MV-4-11 (cell line): ENCODE results near the gene DAPK1.

Experiments
- DNase-seq: peaks from one replicate; lab custom pipeline; 2025; lab: John Stamatoyannopoulos, UW

DAPK1 gene

DNA sequence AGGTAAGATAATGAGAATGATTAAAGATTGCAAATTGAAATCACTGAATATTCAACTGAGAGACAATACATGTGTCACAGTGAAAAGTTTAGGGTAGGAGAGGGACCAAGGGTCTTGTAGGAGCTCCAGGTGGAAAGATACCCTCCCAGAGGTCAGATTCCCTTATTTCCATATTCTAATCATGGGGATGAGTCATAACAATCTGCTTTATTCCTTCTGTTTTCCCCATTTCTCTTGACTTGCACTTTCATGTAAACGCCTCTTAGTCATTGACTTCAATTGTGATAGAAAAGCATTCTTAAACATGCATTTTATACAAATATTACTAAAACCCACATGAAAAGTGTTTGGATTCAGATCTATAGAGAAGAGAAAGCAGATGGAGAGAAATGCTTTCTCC, 147.0 kb downstream of the DAPK1 start:
- no peak for DNase-seq

DNA sequence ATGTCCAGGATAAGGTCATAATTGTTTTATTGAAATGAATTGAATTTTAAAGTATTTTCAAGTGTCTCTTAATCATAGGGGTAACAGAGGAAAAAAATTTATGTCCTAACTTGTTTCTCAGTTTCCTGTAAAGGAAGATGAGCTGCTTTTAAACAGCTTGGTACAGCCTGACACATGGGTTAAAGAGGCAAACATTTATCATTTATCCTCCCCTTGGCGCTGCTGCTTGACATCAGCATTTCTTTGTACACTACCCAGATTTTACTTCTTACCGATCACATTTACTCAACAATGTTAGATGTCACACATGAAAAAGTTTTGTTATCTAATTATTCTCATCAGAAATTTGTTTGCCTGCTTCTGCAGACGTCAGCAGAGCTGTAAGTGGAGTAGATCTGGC, 148.9 kb downstream of the DAPK1 start:
- no peak for DNase-seq

DNA sequence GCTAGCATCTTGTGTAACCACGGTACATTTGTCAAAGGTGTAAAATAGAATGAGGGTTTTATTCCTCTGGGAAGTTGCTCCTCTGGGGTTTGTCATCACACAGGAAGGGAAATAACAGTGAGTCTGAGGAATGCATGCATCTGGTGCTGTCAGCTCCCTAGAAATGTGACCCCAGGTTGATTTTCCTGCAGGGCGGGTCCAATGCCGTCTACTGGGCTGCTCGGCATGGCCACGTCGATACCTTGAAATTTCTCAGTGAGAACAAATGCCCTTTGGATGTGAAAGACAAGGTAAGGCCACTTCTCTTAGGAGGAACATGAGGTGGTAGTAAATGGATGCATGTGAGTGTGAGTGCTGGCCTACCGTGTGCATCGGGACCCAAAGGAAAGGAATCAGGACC, 149.4 kb downstream of the DAPK1 start:
- DNase-seq, result no peak

DNA sequence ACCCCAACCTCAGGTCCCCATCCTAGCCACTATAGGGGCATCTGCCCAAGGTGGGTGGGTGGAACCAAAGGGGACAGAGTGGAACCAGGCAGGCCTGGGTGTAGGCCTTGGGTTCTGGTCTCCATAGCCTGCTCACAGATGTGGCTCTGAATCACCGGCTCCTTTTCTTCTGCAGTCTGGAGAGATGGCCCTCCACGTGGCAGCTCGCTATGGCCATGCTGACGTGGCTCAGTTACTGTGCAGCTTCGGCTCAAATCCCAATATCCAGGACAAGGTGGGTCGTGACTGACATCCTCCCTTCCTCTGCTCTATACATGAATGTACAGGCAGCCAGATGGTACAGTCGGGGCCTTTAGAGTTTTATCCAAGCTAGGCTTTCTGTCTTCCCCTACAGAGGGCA, 150.9 kb downstream of the DAPK1 start:
- no peak for DNase-seq

DNA sequence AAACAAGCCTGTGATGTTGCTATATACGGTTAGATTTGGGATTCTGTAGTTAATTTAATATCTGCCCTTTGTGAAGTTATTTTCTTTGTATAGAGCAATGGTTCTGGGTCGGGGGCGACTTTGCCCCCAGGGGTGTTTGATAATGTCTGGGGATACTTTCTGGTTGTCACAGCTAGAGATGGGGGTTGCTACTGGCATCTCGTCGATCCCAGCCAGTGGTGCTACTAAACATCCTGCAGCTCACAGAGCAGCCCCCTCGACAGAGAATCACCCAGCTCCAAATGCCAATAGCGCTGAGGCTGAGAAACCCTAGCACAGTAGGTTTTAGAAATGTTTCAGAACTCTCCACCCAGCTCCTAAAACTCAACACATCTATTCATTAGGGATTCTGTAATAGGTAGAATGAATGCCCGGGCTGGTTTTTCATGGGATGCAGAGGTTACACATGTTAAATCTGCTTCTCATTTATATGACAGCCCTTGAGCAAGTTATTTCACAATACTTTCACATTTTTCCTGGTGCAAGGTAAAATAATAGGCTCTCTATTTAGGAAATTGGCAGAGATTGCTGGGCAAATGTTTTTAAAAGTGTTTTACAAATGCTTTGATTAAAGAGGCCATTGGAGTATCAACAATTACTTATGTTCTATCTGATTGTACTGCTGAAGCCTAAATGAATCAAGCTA, 153.1 kb downstream of the DAPK1 start:
- DNase-seq, result no peak

DNA sequence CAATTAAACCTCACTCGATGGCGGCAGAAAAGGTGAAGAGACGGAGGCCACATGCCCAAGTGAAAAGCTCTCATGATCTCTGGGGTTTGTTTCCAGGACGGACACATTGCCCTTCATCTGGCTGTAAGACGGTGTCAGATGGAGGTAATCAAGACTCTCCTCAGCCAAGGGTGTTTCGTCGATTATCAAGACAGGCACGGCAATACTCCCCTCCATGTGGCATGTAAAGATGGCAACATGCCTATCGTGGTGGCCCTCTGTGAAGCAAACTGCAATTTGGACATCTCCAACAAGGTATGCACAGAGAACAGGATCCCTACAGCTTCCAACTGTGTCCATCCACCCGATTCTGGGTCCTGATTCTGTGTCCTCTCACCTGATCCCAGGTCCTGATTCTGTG, 153.8 kb downstream of the DAPK1 start:
- no peak for DNase-seq

DNA sequence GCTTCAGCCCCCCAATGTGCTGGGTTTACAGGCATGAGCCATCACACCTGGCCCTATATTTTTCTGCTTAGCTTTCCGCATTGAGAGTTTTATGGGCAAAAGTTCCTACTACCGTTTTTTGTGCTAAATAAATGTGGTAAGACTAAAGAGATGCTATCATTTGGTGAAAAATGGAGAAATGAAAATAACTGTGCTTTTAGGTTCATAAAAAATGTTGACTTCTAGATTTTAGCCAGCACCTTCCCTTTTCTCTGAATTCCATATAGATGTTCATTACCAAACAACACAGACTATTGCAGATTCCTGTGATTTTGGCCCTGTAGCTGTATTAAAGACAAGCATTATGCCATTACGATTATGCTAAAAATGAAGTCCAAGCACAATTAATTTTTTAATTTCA, 156.3 kb downstream of the DAPK1 start:
- peak; percentile 89 for DNase-seq

DNA sequence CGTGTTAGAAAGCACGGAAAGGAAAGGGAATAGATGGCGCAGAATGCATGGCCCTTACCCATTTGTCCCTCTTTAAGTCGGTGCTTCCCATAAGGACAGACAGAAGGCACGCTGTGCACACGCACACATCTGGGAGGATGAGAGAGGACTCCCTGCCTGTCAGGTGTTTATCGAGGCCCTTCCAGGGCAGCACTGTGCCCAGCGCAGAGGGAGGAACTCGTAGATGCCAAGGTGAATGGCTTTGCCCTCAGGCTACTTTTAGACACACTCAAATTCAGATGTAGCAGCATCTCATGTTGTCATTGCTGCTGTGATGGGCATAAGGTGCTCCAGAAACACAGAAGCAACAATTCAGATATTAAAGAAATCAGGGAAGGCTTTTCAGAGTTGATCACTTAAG, 158.1 kb downstream of the DAPK1 start:
- no peak for DNase-seq

DNA sequence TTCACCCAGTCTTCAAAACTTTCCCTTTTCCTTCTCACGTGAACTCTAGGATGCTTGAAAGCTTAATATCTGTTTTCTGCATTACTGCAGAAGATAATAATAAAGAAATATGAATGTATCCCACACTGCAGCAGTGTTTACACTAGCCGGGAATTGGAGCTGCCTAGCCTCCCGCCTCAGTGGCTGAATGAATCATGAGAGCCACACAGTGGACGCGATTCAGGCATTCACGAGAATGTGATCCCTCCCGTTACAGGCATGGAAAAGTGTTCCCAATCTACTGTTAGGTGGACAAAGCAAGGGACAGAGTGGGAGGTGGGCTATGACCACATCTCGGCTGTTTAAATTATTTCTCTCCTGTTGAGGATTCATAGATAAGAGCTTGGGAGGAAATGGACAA, 158.8 kb downstream of the DAPK1 start:
- no peak for DNase-seq

DNA sequence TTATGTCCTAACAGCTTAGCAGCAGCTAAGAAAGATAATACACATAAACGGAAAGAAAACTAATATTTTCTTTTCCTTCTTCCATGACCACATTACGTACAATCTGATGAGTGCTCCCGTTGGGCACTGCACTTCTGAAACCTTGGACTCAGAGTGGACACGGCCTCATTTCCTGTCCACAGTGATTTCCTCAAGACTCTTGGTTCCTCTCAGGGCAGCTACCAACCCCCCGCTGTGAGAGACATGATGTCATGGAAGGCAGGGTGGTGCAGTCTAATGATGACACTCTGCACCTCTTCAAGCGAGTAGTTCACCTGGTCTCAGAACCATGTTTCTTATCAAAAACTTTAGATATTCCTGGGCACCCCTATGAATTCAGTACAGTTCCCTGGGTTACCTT, 159.5 kb downstream of the DAPK1 start:
- DNase-seq, result no peak

DNA sequence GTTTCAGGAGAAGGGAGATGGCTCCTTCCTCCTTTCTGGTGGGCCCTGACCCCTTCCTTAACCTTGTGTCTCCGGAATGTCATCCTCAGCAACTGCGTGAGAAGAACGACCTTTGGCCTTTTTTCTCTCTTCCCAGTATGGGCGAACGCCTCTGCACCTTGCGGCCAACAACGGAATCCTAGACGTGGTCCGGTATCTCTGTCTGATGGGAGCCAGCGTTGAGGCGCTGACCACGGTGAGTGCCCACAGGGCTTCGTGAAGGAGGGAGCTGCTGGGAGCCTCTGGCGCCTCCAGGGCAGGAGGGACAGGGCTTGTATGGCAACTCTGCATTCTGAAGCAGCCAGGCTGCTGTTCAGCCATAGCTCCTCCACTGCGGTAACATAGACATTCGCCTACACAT, 160.2 kb downstream of the DAPK1 start:
- no peak for DNase-seq

DNA sequence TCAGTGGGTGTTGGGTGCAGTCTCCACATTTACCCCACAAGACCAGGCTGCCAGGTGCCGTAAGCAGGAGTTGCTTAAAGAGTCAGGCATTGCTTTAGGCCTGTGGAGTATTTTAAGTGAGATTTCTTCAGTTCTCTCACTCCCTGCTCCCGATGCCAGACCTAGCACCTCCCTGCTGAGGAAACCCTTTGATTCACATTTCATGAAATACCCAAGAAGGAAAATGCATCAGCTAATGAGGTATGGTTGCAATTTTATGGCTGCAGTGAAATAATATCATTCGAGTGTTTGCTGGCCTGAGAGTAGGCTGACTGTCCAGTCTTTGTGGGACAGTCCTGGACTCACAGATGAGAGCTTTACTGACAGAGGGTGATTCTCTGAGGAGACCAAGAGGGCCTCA, 160.8 kb downstream of the DAPK1 start:
- no peak for DNase-seq

DNA sequence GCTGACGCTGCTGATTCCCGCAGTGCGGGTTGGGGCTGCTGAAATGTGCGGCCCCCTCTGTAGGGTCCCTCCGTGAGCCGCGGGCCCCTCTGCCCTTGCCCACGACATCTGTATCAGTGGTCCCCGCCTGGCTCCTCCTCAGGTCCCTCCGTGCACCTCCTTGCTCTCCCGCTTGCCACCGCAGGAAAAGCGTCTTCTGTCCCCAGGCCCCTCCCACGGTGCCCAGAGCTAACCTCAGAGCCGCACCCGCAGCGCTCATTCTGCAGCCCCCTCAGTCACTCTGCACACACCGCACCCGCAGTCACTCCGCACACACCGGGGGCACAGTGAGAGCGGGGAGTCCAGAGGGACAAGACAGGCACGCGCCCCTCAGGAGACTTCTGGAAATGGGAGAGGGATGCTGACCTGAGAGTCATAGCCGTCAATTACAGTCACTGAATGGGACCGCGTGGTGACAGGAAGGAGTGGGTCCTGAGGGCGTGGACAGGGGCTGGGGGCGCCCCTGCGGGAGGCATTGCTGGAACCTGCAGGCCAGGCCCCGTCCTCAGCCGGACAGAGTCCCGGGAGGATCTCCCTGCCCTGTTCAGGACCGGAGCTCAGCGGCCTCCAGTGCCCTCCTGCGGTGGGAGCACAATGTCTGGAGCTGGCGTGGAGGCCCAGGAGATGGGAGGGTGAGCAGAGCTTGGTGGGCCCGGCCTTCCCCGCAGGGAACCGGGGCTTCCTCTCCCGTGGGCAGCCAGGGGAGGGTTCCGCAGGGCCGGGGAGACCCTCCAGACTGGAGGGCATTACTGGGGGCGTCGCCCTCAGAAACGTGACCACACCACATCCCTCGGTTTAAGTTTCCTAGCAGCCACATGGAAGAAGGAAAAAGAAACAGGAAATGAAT, 162.1 kb downstream of the DAPK1 start:
- no peak for DNase-seq

DNA sequence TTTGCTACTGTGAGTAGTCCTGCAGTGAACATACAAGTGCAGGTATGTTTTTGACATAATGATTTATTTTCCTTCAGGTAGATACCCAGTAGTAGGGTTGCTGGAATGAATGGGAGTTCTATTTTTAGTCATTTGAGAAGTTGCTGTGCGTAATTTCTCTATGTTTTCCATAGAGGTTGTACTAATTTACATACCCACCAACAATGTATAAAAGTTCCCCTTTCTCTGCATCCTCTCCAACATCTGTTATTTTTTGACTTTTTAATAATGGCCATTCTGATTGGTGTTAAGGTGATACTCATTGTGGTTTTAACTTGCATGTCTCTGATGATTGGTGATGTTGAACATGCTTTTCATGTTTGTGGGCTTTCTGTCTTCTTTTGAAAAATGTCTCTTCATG, 163.6 kb downstream of the DAPK1 start:
- DNase-seq, result no peak

DNA sequence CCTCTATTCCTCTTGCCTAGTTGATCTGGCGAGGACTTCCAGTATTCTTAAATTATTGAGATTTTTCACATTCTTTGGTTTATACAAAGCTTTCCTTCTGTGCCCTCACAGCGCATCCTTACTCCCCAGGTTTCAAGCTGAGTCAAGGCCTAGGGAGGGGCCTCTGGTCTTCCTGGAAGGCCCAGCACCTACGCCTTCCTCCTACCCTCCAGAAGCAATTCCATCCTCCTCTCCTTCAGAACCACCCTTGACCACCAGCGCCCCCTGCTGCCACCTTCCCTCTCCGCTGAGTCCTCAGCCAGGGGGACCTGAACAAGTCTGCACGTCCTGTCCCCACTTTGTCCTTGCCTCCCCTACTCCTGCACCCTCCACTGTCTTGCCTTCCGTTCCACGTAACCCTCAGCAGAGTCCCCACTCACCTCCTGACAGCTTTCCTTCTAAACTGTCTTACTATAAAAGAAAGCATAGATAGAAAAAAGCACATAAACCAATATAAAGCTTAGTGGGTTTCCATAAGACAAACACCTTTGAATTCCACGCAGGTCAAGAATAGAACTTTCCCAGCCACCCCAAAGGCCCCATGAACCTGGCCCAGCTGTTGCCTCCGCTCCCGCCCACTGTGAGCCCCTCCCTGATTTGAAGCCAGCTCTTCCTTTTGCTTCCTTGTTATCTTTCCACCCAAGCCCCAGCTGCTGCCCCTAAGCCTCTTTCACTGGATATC, 165.3 kb downstream of the DAPK1 start:
- peak; percentile 42 for DNase-seq

DNA sequence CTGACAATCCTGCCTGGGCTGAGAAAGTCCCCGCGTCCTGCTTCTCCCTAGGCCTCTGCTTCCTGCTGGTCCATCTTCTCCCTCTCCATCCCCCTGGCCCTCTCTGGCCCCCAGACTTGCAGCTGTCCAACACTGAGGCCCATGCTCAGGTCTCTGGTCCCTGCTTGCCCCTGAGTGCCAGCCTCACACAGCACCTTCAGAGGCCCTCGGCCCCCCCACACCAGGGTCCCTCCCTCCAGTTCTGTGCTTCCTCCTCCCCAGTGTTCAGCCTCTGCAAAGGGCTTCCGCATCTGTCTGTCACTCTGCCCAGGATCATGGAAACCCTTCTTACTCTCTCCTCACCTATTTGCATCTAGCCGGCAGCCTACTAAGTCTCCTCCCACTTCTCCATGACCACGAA, 165.9 kb downstream of the DAPK1 start:
- DNase-seq, result no peak

DNA sequence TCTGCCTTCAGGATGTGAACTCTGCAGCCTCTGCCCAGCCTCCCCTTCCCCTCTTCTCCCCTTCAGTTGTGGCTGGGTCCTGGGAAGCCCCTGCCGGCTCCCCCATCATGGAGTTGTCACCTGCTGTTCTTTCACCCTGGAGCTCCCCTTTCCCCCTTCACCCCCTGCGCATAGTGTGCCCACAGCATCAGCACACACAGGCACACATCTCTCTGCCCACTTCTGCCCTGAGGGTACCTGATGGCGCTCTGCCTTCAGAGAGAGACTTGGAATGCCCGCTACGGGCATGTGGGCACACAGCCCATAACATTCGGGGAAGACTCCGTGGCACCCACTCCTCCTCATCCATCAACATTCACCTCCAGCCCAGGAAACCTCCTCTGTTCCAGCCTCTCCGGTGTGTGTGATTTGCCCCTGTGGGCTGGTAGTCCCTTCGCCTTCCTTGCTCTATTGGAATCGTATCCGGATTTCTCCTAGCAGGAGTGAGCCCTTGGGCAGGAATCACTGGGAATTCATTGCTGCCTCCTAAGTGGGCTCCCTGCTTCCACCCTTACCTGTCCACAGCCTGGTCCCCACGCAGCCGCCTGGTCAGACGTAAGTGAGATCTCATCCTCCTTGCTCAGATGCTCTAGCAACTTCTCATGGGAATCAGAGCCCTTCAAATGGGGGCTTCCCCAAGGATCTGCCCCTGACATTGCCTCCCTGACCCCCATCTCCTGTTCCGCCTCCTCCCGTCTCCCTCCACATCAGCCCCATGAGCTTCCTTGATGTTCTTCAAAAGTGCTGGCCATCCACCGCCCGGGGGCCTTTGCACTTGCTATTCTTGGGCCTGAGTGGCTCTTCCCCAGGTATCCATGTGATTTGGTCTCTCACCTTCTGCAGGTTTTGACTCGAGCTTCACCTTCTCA, 166.7 kb downstream of the DAPK1 start:
- no peak for DNase-seq

DNA sequence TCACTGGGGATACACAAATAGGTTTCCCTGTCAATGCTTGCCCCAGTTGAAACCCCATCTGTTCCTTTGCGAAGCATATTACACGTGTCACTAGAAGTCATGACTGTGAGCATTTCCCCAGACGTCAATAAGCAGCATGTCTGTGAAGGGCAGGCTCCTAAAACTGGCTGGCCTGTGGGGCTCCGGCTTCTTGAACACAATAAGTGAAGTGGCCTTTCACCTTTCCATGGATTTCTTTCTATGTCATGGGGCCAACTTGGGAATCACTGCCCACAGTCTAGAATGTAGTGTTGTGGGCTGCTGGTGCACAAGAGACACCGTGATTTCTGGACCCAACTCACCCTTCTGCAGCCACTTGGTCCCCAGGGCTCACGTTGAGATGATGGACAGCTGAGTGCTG, 167.8 kb downstream of the DAPK1 start:
- no peak for DNase-seq

DNA sequence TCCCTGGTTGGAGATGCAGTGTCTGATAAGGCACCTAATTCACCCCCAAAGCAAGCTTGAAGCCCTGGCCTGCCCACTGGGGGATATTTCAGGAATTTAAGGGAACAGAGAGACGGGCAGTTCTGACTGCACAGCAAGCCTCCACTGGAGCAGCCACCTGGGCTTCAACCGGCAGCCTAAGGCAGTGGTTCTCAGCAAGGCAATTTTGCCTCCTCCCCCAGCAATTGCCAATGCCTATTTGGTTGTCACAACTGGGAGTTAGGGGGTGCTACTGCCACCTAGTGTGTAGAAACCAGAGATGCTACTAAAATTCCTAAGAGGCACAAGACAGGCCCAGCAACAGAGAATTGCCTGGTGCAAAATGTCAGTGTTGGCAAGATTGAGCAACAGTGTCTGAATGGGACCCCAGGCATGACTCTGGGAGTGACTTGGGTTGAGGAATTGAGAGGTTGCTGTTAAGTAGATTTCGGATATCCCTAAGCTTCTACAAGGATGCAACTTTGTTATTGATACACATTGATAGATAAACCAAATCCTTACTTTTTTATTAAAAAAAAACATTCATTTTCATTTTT, 169.6 kb downstream of the DAPK1 start:
- peak; percentile 22 for DNase-seq

DNA sequence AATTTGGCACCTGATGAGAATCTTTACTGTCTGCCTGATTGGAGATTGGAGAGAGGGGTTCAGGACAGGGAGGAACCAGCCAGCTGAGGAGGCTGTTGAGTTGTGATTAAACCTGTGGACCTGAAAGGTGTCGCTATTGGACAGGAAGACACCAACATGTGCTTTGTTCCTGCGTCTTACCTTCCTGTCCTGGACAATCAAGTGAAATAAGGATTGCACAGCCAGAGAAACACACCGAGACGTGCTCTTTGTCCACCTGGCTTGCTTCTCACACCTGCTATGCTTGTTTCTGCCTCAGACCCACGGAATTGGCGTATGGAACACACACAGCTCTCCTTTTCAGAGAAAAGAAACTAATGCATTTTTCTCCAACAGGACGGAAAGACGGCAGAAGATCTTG, 170.6 kb downstream of the DAPK1 start:
- DNase-seq, result no peak

DNA sequence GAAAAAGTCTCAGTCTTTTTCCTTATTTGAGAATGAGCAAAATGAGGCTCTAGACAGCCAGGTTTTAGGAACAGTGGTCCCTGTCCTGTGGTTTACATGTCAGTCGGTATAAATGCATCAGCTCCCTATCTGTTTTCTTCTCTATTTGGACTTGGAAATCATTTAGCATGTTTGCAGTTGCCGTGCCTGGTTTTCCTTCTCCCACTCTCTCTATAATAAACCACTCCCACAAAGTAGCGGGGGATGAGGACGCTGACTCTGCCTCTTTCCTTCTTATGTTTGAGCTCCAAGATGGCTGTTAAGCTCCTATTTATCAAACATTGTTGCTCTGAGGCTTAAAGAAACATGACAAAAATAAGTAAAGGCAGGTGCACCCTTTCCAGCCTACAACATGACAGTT, 171.1 kb downstream of the DAPK1 start:
- no peak for DNase-seq
